HepG2 (cell line): ENCODE results near the gene SNU13. TPM values are rescaled to one million over a fixed set of nuclear protein-coding genes. Genes with fewer than 3 reads are reported as not detected.
A peak's percentile ranks its signal among the peaks of the same experiment; 100 is the strongest.

Experiments
- GATA4 ChIP-seq: sonication (generic); IDR thresholded peaks from 2 replicates; pipeline ENCODE4 v1.6.1; 2016; ENCODE audit warnings: antibody characterized with exemption, low read depth, borderline replicate concordance
- HDAC1 ChIP-seq: sonication (generic); formaldehyde crosslinking; IDR thresholded peaks from 2 replicates; pipeline ENCODE4 v1.5.1; 2020; ENCODE audit warnings: mild to moderate bottlenecking, missing genetic modification reagents
- IKZF1 ChIP-seq: fragments of 450-650 bp; IDR thresholded peaks from 2 replicates; pipeline ENCODE4 v1.7.1; 2016
- NCOA5 ChIP-seq: sonication (generic); formaldehyde crosslinking; IDR thresholded peaks from 2 replicates; pipeline ENCODE4 v1.4.0; 2020; ENCODE audit warnings: missing genetic modification reagents
- NFE2L2 ChIP-seq: fragments of 150-350 bp; IDR thresholded peaks from 2 replicates; pipeline ENCODE4 v1.6.1; 2014; ENCODE audit warnings: low read length
- NR2F6 ChIP-seq, 2 experiments: IDR thresholded peaks; 2 replicates each; pipeline ENCODE4 v1.6.1; 2016; ENCODE audit warnings: antibody characterized with exemption in 1 of 2, mild to moderate bottlenecking in 1 of 2
- NRL ChIP-seq: sonication (generic); formaldehyde crosslinking; IDR thresholded peaks from 2 replicates; pipeline ENCODE4 v1.5.0; 2020; ENCODE audit warnings: missing genetic modification reagents, mild to moderate bottlenecking, moderate library complexity, borderline replicate concordance
- RFX5 ChIP-seq: IDR thresholded peaks from 2 replicates; pipeline ENCODE4 v1.6.1; 2011; ENCODE audit warnings: low read depth, low read length, improper control_type of control experiment
- SP5 ChIP-seq: IDR thresholded peaks from 2 replicates; pipeline ENCODE4 v1.6.1; 2016; ENCODE audit warnings: low read depth, borderline replicate concordance
- TOPORS ChIP-seq: sonication (generic); formaldehyde crosslinking; IDR thresholded peaks from 2 replicates; pipeline ENCODE4 v1.8.0; 2023; ENCODE audit warnings: mild to moderate bottlenecking, missing genetic modification reagents
- ZFP36 ChIP-seq: fragments of 150-350 bp; IDR thresholded peaks from 2 replicates; pipeline ENCODE4 v1.6.1; 2018; ENCODE audit warnings: borderline replicate concordance, low read length, low read depth; ENCODE audit not compliant: partially characterized antibody
- ZFX ChIP-seq: sonication (generic); formaldehyde crosslinking; IDR thresholded peaks from 2 replicates; pipeline ENCODE4 v1.4.0; 2020; ENCODE audit warnings: mild to moderate bottlenecking, low read depth, missing genetic modification reagents, moderate library complexity
- ZNF577 ChIP-seq: sonication (generic); formaldehyde crosslinking; IDR thresholded peaks from 2 replicates; pipeline ENCODE4 v1.4.0; 2020; ENCODE audit warnings: mild to moderate bottlenecking, low read depth, missing genetic modification reagents, borderline replicate concordance
- ZSCAN30 ChIP-seq: sonication (generic); formaldehyde crosslinking; IDR thresholded peaks from 2 replicates; pipeline ENCODE4 v1.5.0; 2020; ENCODE audit warnings: mild to moderate bottlenecking, missing genetic modification reagents
- polyA plus RNA-seq, 8 experiments: library from polyadenylated mRNA; depleted of rRNA in 3 of 8; stranded (reverse) in 7 of 8; unstranded in 1 of 8; fragments of >200 nt; fragmentation: Illumina TruSeq in 4 of 8; extraction: Trizol in 4 of 8; gene quantifications; 2 replicates each; pipeline versions ENCODE4 v1.2.1 to v1.2.3, GENCODE V29; 2011 to 2016; ENCODE audit warnings: low read depth in 4 of 8, missing spikeins in 1 of 8, mixed read lengths in 1 of 8; ENCODE audit not compliant: insufficient read depth in 1 of 8
- total RNA-seq, 5 experiments: library from RNA; depleted of rRNA; stranded (reverse); fragments of >200 nt; fragmentation: Illumina TruSeq; extraction: Trizol; gene quantifications; 2 replicates each; pipeline ENCODE4 v1.2.3, GENCODE V29; 2016; ENCODE audit warnings: low read depth in 1 of 5
- TF ChIP-seq, protein P1 (sequence below): sonication (generic); formaldehyde crosslinking; IDR thresholded peaks from 2 replicates; pipeline ENCODE4 v1.8.1; 2023; ENCODE audit warnings: mild to moderate bottlenecking, inconsistent platforms, moderate library complexity, missing genetic modification reagents, borderline replicate concordance
- TF ChIP-seq, protein P2 (sequence below): sonication (generic); formaldehyde crosslinking; IDR thresholded peaks from 2 replicates; pipeline ENCODE4 v1.4.0; 2020; ENCODE audit warnings: mild to moderate bottlenecking, missing genetic modification reagents, borderline replicate concordance
- TF ChIP-seq, protein P3 (sequence below): IDR thresholded peaks from 2 replicates; pipeline ENCODE4 v1.6.1; 2016; ENCODE audit warnings: low read depth, control low read depth
- TF ChIP-seq, protein P4 (sequence below): IDR thresholded peaks from 2 replicates; pipeline ENCODE4 v1.6.1; 2016; ENCODE audit warnings: low read depth, borderline replicate concordance
- TF ChIP-seq, protein P5 (sequence below): sonication (generic); formaldehyde crosslinking; IDR thresholded peaks from 2 replicates; pipeline ENCODE4 v1.4.0; 2020; ENCODE audit warnings: missing genetic modification reagents
- TF ChIP-seq, protein P6 (sequence below): sonication (generic); formaldehyde crosslinking; conservative IDR thresholded peaks from 2 replicates; pipeline ENCODE4 v1.8.0; 2022; ENCODE audit warnings: low read depth, missing genetic modification reagents
- TF ChIP-seq, protein P7 (sequence below): sonication (generic); formaldehyde crosslinking; IDR thresholded peaks from 2 replicates; pipeline ENCODE4 v1.5.0; 2020; ENCODE audit warnings: missing genetic modification reagents

SNU13 gene
- total and polyA plus RNA-seq, 2 of the 13 experiments (the other 11 are each of a cell fraction or from before 2014, with no cell fraction given), result 203 to 287 TPM

DNA sequence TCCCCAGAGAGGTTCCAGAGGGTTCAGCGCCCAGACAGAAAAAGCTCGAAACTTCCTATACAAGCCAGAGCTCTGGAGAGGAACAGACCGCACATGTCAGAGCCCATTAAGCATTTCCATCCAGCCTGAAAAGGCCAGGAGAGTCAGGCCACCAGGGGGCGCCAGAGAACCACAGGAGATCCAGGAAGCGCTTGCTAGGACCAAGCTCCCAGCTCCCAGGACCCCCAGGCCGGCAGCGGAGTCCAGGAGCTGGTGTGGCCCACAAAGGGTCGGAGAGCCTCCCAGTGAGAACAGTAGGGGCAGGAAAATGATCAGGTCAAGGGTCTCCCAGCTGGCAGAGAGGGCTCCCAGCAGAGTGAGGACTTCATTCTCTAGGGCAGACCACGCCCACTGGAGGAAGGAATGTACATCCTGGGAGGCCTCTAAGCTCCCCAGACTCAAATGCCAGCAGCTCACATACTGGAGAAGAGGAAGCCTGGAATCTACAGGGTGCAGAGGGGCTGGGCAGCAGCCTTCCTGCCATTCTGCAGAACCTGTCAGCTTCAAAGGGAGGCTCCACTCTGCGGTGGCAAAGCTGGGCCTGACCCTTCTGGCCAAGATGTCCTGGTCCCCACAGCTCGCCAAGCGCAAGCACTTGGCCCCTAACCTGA lies 8.6 kb upstream of the SNU13 start (continued):
- TF ChIP-seq, protein P1, sequence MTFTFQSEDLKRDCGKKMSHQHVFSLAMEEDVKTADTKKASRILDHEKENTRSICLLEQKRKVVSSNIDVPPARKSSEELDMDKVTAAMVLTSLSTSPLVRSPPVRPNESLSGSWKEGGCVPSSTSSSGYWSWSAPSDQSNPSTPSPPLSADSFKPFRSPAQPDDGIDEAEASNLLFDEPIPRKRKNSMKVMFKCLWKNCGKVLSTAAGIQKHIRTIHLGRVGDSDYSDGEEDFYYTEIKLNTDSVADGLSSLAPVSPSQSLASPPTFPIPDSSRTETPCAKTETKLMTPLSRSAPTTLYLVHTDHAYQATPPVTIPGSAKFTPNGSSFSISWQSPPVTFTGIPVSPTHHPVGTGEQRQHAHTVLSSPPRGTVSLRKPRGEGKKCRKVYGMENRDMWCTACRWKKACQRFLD (CRISPR knock-in tag), result no peak
- TF ChIP-seq RFX5 (no peak), ZFP36 (no peak), ZNF577 (CRISPR knock-in tag) (no peak), NRL (CRISPR knock-in tag) (no peak; the same call in 1 of the 2 replicates), IKZF1 (no peak), HDAC1 (CRISPR knock-in tag) (no peak), NCOA5 (CRISPR knock-in tag) (no peak), SP5 (0 out of 2 replicates have a peak, but pooled peaks have one; percentile 30), NR2F6 (IDR thresholded peaks at IDR 0.05) (no peak), NR2F6 (CRISPR knock-in tag; IDR thresholded peaks at IDR 0.05) (no peak), ZSCAN30 (no peak), NFE2L2 (no peak), ZFX (CRISPR knock-in tag) (peak; percentile 43; the same call in 1 of the 2 replicates), TOPORS (CRISPR knock-in tag) (no peak), GATA4 (no peak)
- TF ChIP-seq, protein P2, sequence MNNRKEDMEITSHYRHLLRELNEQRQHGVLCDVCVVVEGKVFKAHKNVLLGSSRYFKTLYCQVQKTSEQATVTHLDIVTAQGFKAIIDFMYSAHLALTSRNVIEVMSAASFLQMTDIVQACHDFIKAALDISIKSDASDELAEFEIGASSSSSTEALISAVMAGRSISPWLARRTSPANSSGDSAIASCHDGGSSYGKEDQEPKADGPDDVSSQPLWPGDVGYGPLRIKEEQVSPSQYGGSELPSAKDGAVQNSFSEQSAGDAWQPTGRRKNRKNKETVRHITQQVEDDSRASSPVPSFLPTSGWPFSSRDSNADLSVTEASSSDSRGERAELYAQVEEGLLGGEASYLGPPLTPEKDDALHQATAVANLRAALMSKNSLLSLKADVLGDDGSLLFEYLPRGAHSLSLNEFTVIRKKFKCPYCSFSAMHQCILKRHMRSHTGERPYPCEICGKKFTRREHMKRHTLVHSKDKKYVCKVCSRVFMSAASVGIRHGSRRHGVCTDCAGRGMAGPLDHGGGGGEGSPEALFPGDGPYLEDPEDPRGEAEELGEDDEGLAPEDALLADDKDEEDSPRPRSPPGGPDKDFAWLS (CRISPR knock-in tag), result no peak
- TF ChIP-seq, protein P3, sequence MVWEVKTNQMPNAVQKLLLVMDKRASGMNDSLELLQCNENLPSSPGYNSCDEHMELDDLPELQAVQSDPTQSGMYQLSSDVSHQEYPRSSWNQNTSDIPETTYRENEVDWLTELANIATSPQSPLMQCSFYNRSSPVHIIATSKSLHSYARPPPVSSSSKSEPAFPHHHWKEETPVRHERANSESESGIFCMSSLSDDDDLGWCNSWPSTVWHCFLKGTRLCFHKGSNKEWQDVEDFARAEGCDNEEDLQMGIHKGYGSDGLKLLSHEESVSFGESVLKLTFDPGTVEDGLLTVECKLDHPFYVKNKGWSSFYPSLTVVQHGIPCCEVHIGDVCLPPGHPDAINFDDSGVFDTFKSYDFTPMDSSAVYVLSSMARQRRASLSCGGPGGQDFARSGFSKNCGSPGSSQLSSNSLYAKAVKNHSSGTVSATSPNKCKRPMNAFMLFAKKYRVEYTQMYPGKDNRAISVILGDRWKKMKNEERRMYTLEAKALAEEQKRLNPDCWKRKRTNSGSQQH (CRISPR knock-in tag), result no peak
- TF ChIP-seq, protein P4, sequence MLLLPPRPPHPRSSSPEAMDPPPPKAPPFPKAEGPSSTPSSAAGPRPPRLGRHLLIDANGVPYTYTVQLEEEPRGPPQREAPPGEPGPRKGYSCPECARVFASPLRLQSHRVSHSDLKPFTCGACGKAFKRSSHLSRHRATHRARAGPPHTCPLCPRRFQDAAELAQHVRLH, result 0 out of 2 replicates have a peak, but pooled peaks have one; percentile 21
- TF ChIP-seq, protein P5, sequence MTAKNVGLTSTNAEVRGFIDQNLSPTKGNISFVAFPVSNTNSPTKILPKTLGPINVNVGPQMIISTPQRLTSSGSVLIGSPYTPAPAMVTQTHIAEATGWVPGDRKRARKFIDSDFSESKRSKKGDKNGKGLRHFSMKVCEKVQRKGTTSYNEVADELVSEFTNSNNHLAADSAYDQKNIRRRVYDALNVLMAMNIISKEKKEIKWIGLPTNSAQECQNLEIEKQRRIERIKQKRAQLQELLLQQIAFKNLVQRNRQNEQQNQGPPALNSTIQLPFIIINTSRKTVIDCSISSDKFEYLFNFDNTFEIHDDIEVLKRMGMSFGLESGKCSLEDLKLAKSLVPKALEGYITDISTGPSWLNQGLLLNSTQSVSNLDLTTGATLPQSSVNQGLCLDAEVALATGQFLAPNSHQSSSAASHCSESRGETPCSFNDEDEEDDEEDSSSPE (CRISPR knock-in tag), result no peak
- TF ChIP-seq, protein P6, sequence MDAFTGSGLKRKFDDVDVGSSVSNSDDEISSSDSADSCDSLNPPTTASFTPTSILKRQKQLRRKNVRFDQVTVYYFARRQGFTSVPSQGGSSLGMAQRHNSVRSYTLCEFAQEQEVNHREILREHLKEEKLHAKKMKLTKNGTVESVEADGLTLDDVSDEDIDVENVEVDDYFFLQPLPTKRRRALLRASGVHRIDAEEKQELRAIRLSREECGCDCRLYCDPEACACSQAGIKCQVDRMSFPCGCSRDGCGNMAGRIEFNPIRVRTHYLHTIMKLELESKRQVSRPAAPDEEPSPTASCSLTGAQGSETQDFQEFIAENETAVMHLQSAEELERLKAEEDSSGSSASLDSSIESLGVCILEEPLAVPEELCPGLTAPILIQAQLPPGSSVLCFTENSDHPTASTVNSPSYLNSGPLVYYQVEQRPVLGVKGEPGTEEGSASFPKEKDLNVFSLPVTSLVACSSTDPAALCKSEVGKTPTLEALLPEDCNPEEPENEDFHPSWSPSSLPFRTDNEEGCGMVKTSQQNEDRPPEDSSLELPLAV, result no peak
- TF ChIP-seq, protein P7, sequence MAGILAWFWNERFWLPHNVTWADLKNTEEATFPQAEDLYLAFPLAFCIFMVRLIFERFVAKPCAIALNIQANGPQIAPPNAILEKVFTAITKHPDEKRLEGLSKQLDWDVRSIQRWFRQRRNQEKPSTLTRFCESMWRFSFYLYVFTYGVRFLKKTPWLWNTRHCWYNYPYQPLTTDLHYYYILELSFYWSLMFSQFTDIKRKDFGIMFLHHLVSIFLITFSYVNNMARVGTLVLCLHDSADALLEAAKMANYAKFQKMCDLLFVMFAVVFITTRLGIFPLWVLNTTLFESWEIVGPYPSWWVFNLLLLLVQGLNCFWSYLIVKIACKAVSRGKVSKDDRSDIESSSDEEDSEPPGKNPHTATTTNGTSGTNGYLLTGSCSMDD, result no peak
